Gastrocnemius medialis (tissue), 4 donors: ENCODE results near the gene SFR1. TPM values are rescaled to one million over a fixed set of nuclear protein-coding genes. Genes with fewer than 3 reads are reported as not detected.
"Not testable (repeated sequence)": the region's sequence is repeated elsewhere in the genome, so short reads cannot be mapped to it uniquely, and the experiment has no call there.

ENCODE experiments used
- ATAC-seq, 2 donors: fragments of 150-250 bp; one replicate each; pipeline ENCODE4 v1.9.1; 2016
- DNase-seq, 2 donors: peaks; one replicate each; pipeline ENCODE4 v3.0.0-alpha.2; 2019
- H3K27ac ChIP-seq, 4 donors: fragments of 200-600 bp; sonication (generic); 1 replicate in 1 of 4; 2 replicates in 3 of 4; pipeline ENCODE4 v1.5.1; 2016 to 2018; ENCODE audit warnings: mild to moderate bottlenecking in 2 of 4, moderate library complexity in 1 of 4
- H3K27me3 ChIP-seq, 3 donors: fragments of 200-600 bp; sonication (generic) in 2 of 3; 1 replicate in 1 of 3; 2 replicates in 2 of 3; pipeline versions ENCODE4 v1.5.1 to v1.6.0; 2016 to 2019; ENCODE audit warnings: mild to moderate bottlenecking in 1 of 3, moderate library complexity in 1 of 3
- H3K36me3 ChIP-seq, 2 donors: fragments of 200-600 bp; sonication (generic) in 1 of 2; one replicate each; pipeline ENCODE4 v1.5.1; 2017 to 2018
- H3K4me1 ChIP-seq, 2 donors: fragments of 200-600 bp; sonication (generic) in 1 of 2; one replicate each; pipeline ENCODE4 v1.5.1; 2016 to 2017; ENCODE audit warnings: mild to moderate bottlenecking in 2 of 2
- H3K4me3 ChIP-seq, 4 donors: fragments of 200-600 bp; sonication (generic) in 3 of 4; 1 replicate in 1 of 4; 2 replicates in 3 of 4; pipeline ENCODE4 v1.5.1; 2016 to 2019; ENCODE audit warnings: mild to moderate bottlenecking in 2 of 4
- H3K9me3 ChIP-seq, 3 donors: fragments of 200-600 bp; sonication (generic) in 2 of 3; 1 replicate in 1 of 3; 2 replicates in 2 of 3; pipeline ENCODE4 v1.5.1; 2016 to 2019
- CTCF ChIP-seq, 5 experiments: fragments of 450-650 bp in 3 of 5; fragments of 200-600 bp in 2 of 5; sonication (generic) in 2 of 5; IDR thresholded peaks in 4 of 5; conservative IDR thresholded peaks in 1 of 5; 1 replicate in 4 of 5; 2 replicates in 1 of 5; pipeline ENCODE4 v1.5.1; 2016 to 2019; ENCODE audit warnings: antibody characterized with exemption in 5 of 5, mild to moderate bottlenecking in 3 of 5, moderate library complexity in 3 of 5
- POLR2A ChIP-seq, 2 donors: fragments of 450-650 bp; IDR thresholded peaks; one replicate each; pipeline ENCODE4 v1.6.1; 2017; ENCODE audit warnings: antibody characterized with exemption in 2 of 2, mild to moderate bottlenecking in 2 of 2, moderate library complexity in 2 of 2
- in situ Hi-C, 4 donors: fragments of 200-750 bp; cut with MboI; loops; one replicate each; pipeline versions ENCODE4 v1.15.0 to v1.8.0; 2017; ENCODE audit warnings: low sequenced_read_pairs in 4 of 4
- intact Hi-C: fragments of 100-400 bp; cut with DNase I; formaldehyde crosslinking; loops from one replicate; pipeline ENCODE4 v1.15.1; 2023; ENCODE audit warnings: low total_unique reads
- total RNA-seq, 4 donors: library from RNA; depleted of rRNA; stranded (reverse); fragments of >200 nt; gene quantifications; one replicate each; pipeline versions ENCODE4 v1.1.0 to v1.2.3, GENCODE V29; 2016

Gene SFR1
- total RNA-seq, 4 donors from 2014 or later = 2.4 to 7.7 (median 4.7) TPM

- H3K27me3 ChIP-seq = no peaks in the 10 kb centered on the region
- H3K4me1 ChIP-seq = no peaks in the 10 kb centered on the region
- TF ChIP-seq CTCF (IDR thresholded peaks at IDR 0.05 in 4 of 5, conservative IDR thresholded peaks at IDR 0.05 in 1 of 5) (no peak), POLR2A (IDR thresholded peaks at IDR 0.05) (no peak)
- no peaks in the 10 kb centered on the region for H3K36me3 ChIP-seq
- ATAC-seq = no peak
- DNase-seq = no peak
- H3K4me3 ChIP-seq = no peak overlapping the region
- H3K27ac ChIP-seq = no peak overlapping the region
- H3K9me3 ChIP-seq = peaks cover 0 to 1% (median 0%) of the 10 kb centered on the region in 3 donors
- in situ Hi-C loops (no loop called here), intact Hi-C loops (no loop called here)
Measured at GRCh38 chr10:104146882-104147281, 24.9 kb downstream of the SFR1 start.

- Histone ChIP-seq H3K9me3 (peaks cover 0 to 7% (median 0%) of the 10 kb centered on the region in 3 donors), H3K4me1 (no peaks in the 10 kb centered on the region), H3K4me3 (no peak overlapping the region), H3K27ac (no peak overlapping the region), H3K27me3 (peaks cover 0 to 3% (median 0%) of the 10 kb centered on the region in 3 donors), H3K36me3 (no peaks in the 10 kb centered on the region)
- TF ChIP-seq CTCF (IDR thresholded peaks at IDR 0.05 in 4 of 5, conservative IDR thresholded peaks at IDR 0.05 in 1 of 5) (no peak), POLR2A (IDR thresholded peaks at IDR 0.05) (no peak)
- in situ Hi-C loops = no loop called here
- intact Hi-C loops = no loop called here
- ATAC-seq (no peak), DNase-seq (no peak)
Measured at GRCh38 chr10:104150139-104150538, 28.2 kb downstream of the SFR1 start.

- Histone ChIP-seq H3K36me3 (no peaks in the 10 kb centered on the region), H3K27ac (no peak overlapping the region), H3K9me3 (peaks cover 0 to 7% (median 0%) of the 10 kb centered on the region in 3 donors), H3K27me3 (peaks cover 0 to 7% (median 0%) of the 10 kb centered on the region in 3 donors), H3K4me3 (no peak overlapping the region), H3K4me1 (no peaks in the 10 kb centered on the region)
- TF ChIP-seq POLR2A (IDR thresholded peaks at IDR 0.05) = no peak
- TF ChIP-seq CTCF (IDR thresholded peaks at IDR 0.05 in 4 of 5, conservative IDR thresholded peaks at IDR 0.05 in 1 of 5) = no peak
- intact Hi-C loops = no loop called here
- in situ Hi-C loops = no loop called here
- ATAC-seq (no peak), DNase-seq (no peak)
Measured at GRCh38 chr10:104151737-104152136, 29.8 kb downstream of the SFR1 start.

- no peak overlapping the region for H3K4me3 ChIP-seq
- peaks cover 0 to 7% (median 0%) of the 10 kb centered on the region in 3 donors for H3K27me3 ChIP-seq
- in situ Hi-C loops = no loop called here
- no peaks in the 10 kb centered on the region for H3K4me1 ChIP-seq
- no peak for ATAC-seq
- H3K36me3 ChIP-seq = no peaks in the 10 kb centered on the region
- intact Hi-C loops = no loop called here
- no peak for TF ChIP-seq CTCF (IDR thresholded peaks at IDR 0.05 in 4 of 5, conservative IDR thresholded peaks at IDR 0.05 in 1 of 5)
- TF ChIP-seq POLR2A (IDR thresholded peaks at IDR 0.05) = no peak
- no peak overlapping the region for H3K27ac ChIP-seq
- H3K9me3 ChIP-seq = peaks cover 0 to 7% (median 0%) of the 10 kb centered on the region in 3 donors
- no peak for DNase-seq
Measured at GRCh38 chr10:104155591-104155990, 33.6 kb downstream of the SFR1 start.

- no peak for ATAC-seq
- intact Hi-C loops (no loop called here), in situ Hi-C loops (no loop called here)
- Histone ChIP-seq H3K27ac (no peak overlapping the region), H3K4me1 (no peaks in the 10 kb centered on the region), H3K27me3 (no peaks in the 10 kb centered on the region), H3K4me3 (no peak overlapping the region), H3K9me3 (no peaks in the 10 kb centered on the region), H3K36me3 (no peaks in the 10 kb centered on the region)
- DNase-seq = no peak
- TF ChIP-seq CTCF (IDR thresholded peaks at IDR 0.05 in 4 of 5, conservative IDR thresholded peaks at IDR 0.05 in 1 of 5) = no peak
- TF ChIP-seq POLR2A (IDR thresholded peaks at IDR 0.05) = no peak
Measured at GRCh38 chr10:104170610-104171254, 48.8 kb downstream of the SFR1 start.

- intact Hi-C loops = not testable (repeated sequence)
Measured at GRCh38 chr10:104174136-104174535, 52.2 kb downstream of the SFR1 start.

More at GRCh38 chr10:104174136-104174535, 52.2 kb downstream of the SFR1 start:
- ATAC-seq, H3K4me3 ChIP-seq, in situ Hi-C loops, DNase-seq, H3K4me1 ChIP-seq, H3K27me3 ChIP-seq, H3K36me3 ChIP-seq, H3K27ac ChIP-seq, H3K9me3 ChIP-seq: not testable (repeated sequence)
